Measurements from ENCODE around the gene MYLK.
A peak's percentile ranks its signal among the peaks of the same experiment; 100 is the strongest.

MYLK gene

GRCh38 chr3:123767564-123768292, 116.4 kb downstream of the MYLK start:
- no peak for DNase-seq

GRCh38 chr3:123767009-123767372, 117.1 kb downstream of the MYLK start:
- DNase-seq: no peak

GRCh38 chr3:123766193-123767008, 117.7 kb downstream of the MYLK start:
- no peak for DNase-seq

- no peak for DNase-seq
Measured at GRCh38 chr3:123765475-123766128, 118.5 kb downstream of the MYLK start.

GRCh38 chr3:123764647-123765046, 119.5 kb downstream of the MYLK start:
- no peak for DNase-seq

GRCh38 chr3:123762805-123763204, 121.3 kb downstream of the MYLK start:
- DNase-seq: no peak

- no peak for DNase-seq
Measured at GRCh38 chr3:123760817-123761216, 123.3 kb downstream of the MYLK start.

GRCh38 chr3:123759871-123760270, 124.3 kb downstream of the MYLK start:
- DNase-seq: no peak

- no peak for DNase-seq
Measured at GRCh38 chr3:123759311-123759710, 124.8 kb downstream of the MYLK start.

- no peak for DNase-seq
Measured at GRCh38 chr3:123758081-123758564, 126.0 kb downstream of the MYLK start.

GRCh38 chr3:123757281-123757940, 126.7 kb downstream of the MYLK start:
- DNase-seq: peak; percentile 46

GRCh38 chr3:123755501-123755900, 128.6 kb downstream of the MYLK start:
- DNase-seq: no peak

- DNase-seq: no peak
Measured at GRCh38 chr3:123755085-123755484, 129.0 kb downstream of the MYLK start.

GRCh38 chr3:123753286-123753685, 130.8 kb downstream of the MYLK start:
- no peak for DNase-seq

GRCh38 chr3:123752228-123752627, 131.9 kb downstream of the MYLK start:
- DNase-seq: no peak

- no peak for DNase-seq
Measured at GRCh38 chr3:123751433-123751832, 132.7 kb downstream of the MYLK start.

- no peak for DNase-seq
Measured at GRCh38 chr3:123750659-123751420, 133.3 kb downstream of the MYLK start.

- DNase-seq: no peak
Measured at GRCh38 chr3:123750209-123750608, 133.9 kb downstream of the MYLK start.

GRCh38 chr3:123749711-123750110, 134.4 kb downstream of the MYLK start:
- DNase-seq: no peak

- no peak for DNase-seq
Measured at GRCh38 chr3:123745184-123745855, 138.8 kb downstream of the MYLK start.

GRCh38 chr3:123744064-123744463, 140.1 kb downstream of the MYLK start:
- no peak for DNase-seq

- DNase-seq: no peak
Measured at GRCh38 chr3:123743121-123743520, 141.0 kb downstream of the MYLK start.
